Endothelial cell of umbilical vein (primary cell): ENCODE results near the gene CLIP2. TPM values are rescaled to one million over a fixed set of nuclear protein-coding genes. Genes with fewer than 3 reads are reported as not detected.

ENCODE experiments used
- BruUV-seq: library from RNA; stranded (reverse); fragments of 400-500 nt; replicated peaks from 2 replicates; lab custom pipeline; 2021; lab: Mats Ljungman, UMichigan
- CTCF ChIA-PET: fragments of 300-600, 350-600 bp; sonication (Branson Sonifier 250); formaldehyde crosslinking; loops from one replicate; lab custom pipeline; 2021; ENCODE audit warnings: antibody characterized with exemption, inconsistent platforms; lab: Charles Lee
- POLR2A ChIA-PET: fragments of 300-600, 350-600 bp; sonication (Branson Sonifier 250); formaldehyde crosslinking; loops from one replicate; lab custom pipeline; 2021; ENCODE audit warnings: antibody characterized with exemption, inconsistent platforms; lab: Charles Lee
- DNase-seq: peaks from one replicate; pipeline ENCODE4 v3.0.0-alpha.2; 2011; ENCODE audit warnings: low read depth, low spot score
- FAIRE-seq: peaks from 2 replicates; lab custom pipeline; 2011; peaks lifted over from hg19 to GRCh38; lab: Jason Lieb, UNC
- H2AFZ ChIP-seq: 2 replicates; pipeline ENCODE4 v1.6.0; 2012; ENCODE audit warnings: low read depth, low read length, control low read depth, inconsistent platforms
- H3K27ac ChIP-seq: 2 replicates; pipeline ENCODE4 v1.5.1; 2011; ENCODE audit warnings: low read depth, mild to moderate bottlenecking, control low read depth, low read length, moderate library complexity; ENCODE audit not compliant: insufficient read depth
- H3K27me3 ChIP-seq, 2 experiments: 2 replicates each; pipeline versions ENCODE4 v1.6.0 to v1.6.1; 2011; ENCODE audit warnings: low read length in 2 of 2, mixed read lengths in 1 of 2; ENCODE audit not compliant: control insufficient read depth in 2 of 2, insufficient read depth in 2 of 2
- H3K36me3 ChIP-seq, 2 experiments: 2 replicates in 1 of 2; 3 replicates in 1 of 2; pipeline ENCODE4 v1.5.1; 2011; ENCODE audit warnings: low read length in 2 of 2, mild to moderate bottlenecking in 1 of 2, moderate library complexity in 1 of 2; ENCODE audit not compliant: control insufficient read depth in 2 of 2, insufficient read depth in 2 of 2; ENCODE audit errors: extremely low read depth in 1 of 2
- H3K4me1 ChIP-seq: 3 replicates; pipeline ENCODE4 v1.5.1; 2011; ENCODE audit warnings: mild to moderate bottlenecking, low read length; ENCODE audit not compliant: control insufficient read depth, insufficient read depth; ENCODE audit errors: extremely low read depth
- H3K4me2 ChIP-seq: 2 replicates; pipeline ENCODE4 v1.6.1; 2011; ENCODE audit warnings: low read length, control low read depth, mixed read lengths; ENCODE audit not compliant: insufficient read depth
- H3K4me3 ChIP-seq, 3 experiments: fragments of 200-600 bp in 1 of 3; sonication (generic), shearing (Covaris generic) in 1 of 3; replicated peaks in 1 of 3; 2 replicates each; pipeline ENCODE4 v1.5.1; 2011 to 2016; ENCODE audit warnings: control low read depth in 3 of 3, low read length in 3 of 3, mild to moderate bottlenecking in 2 of 3, inconsistent platforms in 1 of 3, low read depth in 1 of 3, moderate library complexity in 1 of 3; ENCODE audit not compliant: insufficient read depth in 1 of 3
- H3K79me2 ChIP-seq: 2 replicates; pipeline ENCODE4 v1.6.0; 2012; ENCODE audit warnings: low read length, inconsistent platforms; ENCODE audit not compliant: control insufficient read depth, insufficient read depth
- H3K9ac ChIP-seq: replicated peaks from 2 replicates; pipeline ENCODE3; 2011; ENCODE audit warnings: low read length, control low read depth; ENCODE audit not compliant: insufficient read depth; ENCODE audit errors: extremely low read depth
- H3K9me1 ChIP-seq: replicated peaks from 3 replicates; pipeline ENCODE4 v1.6.0; 2011; ENCODE audit warnings: mild to moderate bottlenecking, low read length; ENCODE audit not compliant: control insufficient read depth, insufficient read depth; ENCODE audit errors: extremely low read depth
- H3K9me3 ChIP-seq: replicated peaks from 2 replicates; pipeline ENCODE4 v1.5.1; 2012; ENCODE audit warnings: low read length, inconsistent platforms; ENCODE audit not compliant: control insufficient read depth, insufficient read depth
- H4K20me1 ChIP-seq: replicated peaks from 2 replicates; pipeline ENCODE3; 2011; ENCODE audit warnings: mild to moderate bottlenecking, low read length; ENCODE audit not compliant: control insufficient read depth, insufficient read depth; ENCODE audit errors: extremely low read depth
- CTCF ChIP-seq, 2 donors: IDR thresholded peaks; 1 replicate in 1 of 2; 2 replicates in 1 of 2; pipeline ENCODE4 v1.5.1; 2011; ENCODE audit warnings: low read length in 2 of 2, mild to moderate bottlenecking in 2 of 2, moderate library complexity in 2 of 2, control low read depth in 1 of 2, inconsistent platforms in 1 of 2, low read depth in 1 of 2; ENCODE audit not compliant: insufficient read depth in 1 of 2; ENCODE audit errors: extremely low read depth in 1 of 2
- EZH2 ChIP-seq: IDR thresholded peaks from 2 replicates; pipeline ENCODE4 v1.6.1; 2012; ENCODE audit warnings: borderline replicate concordance, low read depth, mild to moderate bottlenecking, moderate library complexity, low read length, inconsistent platforms; ENCODE audit not compliant: severe bottlenecking
- FOS ChIP-seq: IDR thresholded peaks from 2 replicates; pipeline ENCODE4 v1.6.1; 2011; ENCODE audit warnings: mild to moderate bottlenecking, low read length, moderate library complexity, borderline replicate concordance; ENCODE audit not compliant: insufficient read depth
- GATA2 ChIP-seq: IDR thresholded peaks from 2 replicates; pipeline ENCODE4 v1.7.0; 2011; ENCODE audit warnings: low read depth, mild to moderate bottlenecking, moderate library complexity, mixed read lengths, low read length; ENCODE audit not compliant: insufficient read length, insufficient read depth
- JUN ChIP-seq: IDR thresholded peaks from 2 replicates; pipeline ENCODE4 v1.6.1; 2011; ENCODE audit warnings: borderline replicate concordance, low read depth; ENCODE audit not compliant: insufficient read length, insufficient read depth
- MAX ChIP-seq: IDR thresholded peaks from 2 replicates; pipeline ENCODE4 v1.6.1; 2011; ENCODE audit not compliant: insufficient read depth, insufficient read length
- MYC ChIP-seq: IDR thresholded peaks from one replicate; pipeline ENCODE4 v1.6.1; 2011; ENCODE audit warnings: mild to moderate bottlenecking, low read depth, low read length
- POLR2A ChIP-seq: IDR thresholded peaks from 2 replicates; pipeline ENCODE4 v1.6.1; 2012; ENCODE audit warnings: low read depth, mild to moderate bottlenecking, control low read depth, low read length
- POLR2AphosphoS5 ChIP-seq: IDR thresholded peaks from 2 replicates; pipeline ENCODE4 v1.6.1; 2012; ENCODE audit warnings: low read depth, mild to moderate bottlenecking, control low read depth, low read length, moderate library complexity; ENCODE audit not compliant: insufficient read depth
- dilution Hi-C: fragments of 300-500 bp; cut with MboI; formaldehyde crosslinking; loops from one replicate; pipeline ENCODE4 v1.15.0; 2019; ENCODE audit warnings: low sequenced_read_pairs; ENCODE audit not compliant: extremely low pct_ligation_motif_present
- intact Hi-C: fragments of 100-400 bp; cut with micrococcal nuclease; formaldehyde crosslinking; loops from one replicate; pipeline ENCODE4 v1.10.0; 2022
- polyA plus RNA-seq, 4 experiments: library from polyadenylated mRNA; depleted of rRNA in 3 of 4; stranded (reverse) in 3 of 4; unstranded in 1 of 4; fragments of >200 nt; gene quantifications; 2 replicates each; pipeline versions ENCODE4 v1.2.1 to v1.2.3, GENCODE V29; 2011 to 2012; ENCODE audit warnings: missing spikeins in 1 of 4
- total RNA-seq: library from RNA; stranded (reverse); gene quantifications from 2 replicates; pipeline ENCODE4 v1.2.3, GENCODE V29; 2021

CLIP2 gene
- total and polyA plus RNA-seq, 2 donors (not counting 3 experiments of a cell fraction or from before 2014, with no cell fraction given), result 8.3 to 37.1 TPM

- intact Hi-C loops (no loop called here), dilution Hi-C loops (no loop called here)
- CTCF ChIA-PET, result interaction anchor here (2.0 kb wide), 1 partner anchor 98 kb away, joined by 9 read pairs; no protein-coding TSS in a partner anchor
- Histone ChIP-seq H3K27ac (no peak overlapping the region), H2AFZ (no peak overlapping the region), H3K79me2 (peaks cover 9% of the 10 kb centered on the region), H3K36me3 (no peaks in the 10 kb centered on the region), H3K9me3 (no peaks in the 10 kb centered on the region), H4K20me1 (no peaks in the 10 kb centered on the region), H3K9me1 (no peaks in the 10 kb centered on the region), H3K4me1 (peaks cover 12% of the 10 kb centered on the region), H3K27me3 (no peaks in the 10 kb centered on the region), H3K9ac (no peak overlapping the region), H3K4me2 (no peak overlapping the region), H3K4me3 (no peak overlapping the region)
- no TSS peak for BruUV-seq
- no peak for TF ChIP-seq POLR2AphosphoS5
- TF ChIP-seq JUN, result no peak
- no peak for TF ChIP-seq EZH2
- TF ChIP-seq MAX, result no peak
- no peak for TF ChIP-seq FOS
- TF ChIP-seq MYC, result no peak
- no peak for TF ChIP-seq POLR2A
- TF ChIP-seq CTCF (IDR thresholded peaks at IDR 0.05; ENCODE audit: extremely low read depth in 1 of 2, insufficient read depth in 1 of 2, low read depth in 1 of 2, low read length in 2 of 2), result no peak
- no peak for TF ChIP-seq GATA2
- DNase-seq (no peak), FAIRE-seq (no peak)
- POLR2A ChIA-PET, result no interaction called here
These were observed 15.3 kb downstream of the CLIP2 start for GRCh38 chr7:74304550-74304949.
